GM18868 (cell line): ENCODE measurements around the gene C9orf43.
"Not testable (repeated sequence)": the region's sequence is repeated elsewhere in the genome, so short reads cannot be mapped to it uniquely, and the experiment has no call there.

Source experiments
- ATAC-seq: cut with Tn5 transposase; IDR thresholded peaks from one replicate; pipeline ENCODE4 v1.9.1; 2021; ENCODE audit warnings: mild to moderate bottlenecking, moderate library complexity; ENCODE audit not compliant: unreplicated experiment

C9orf43 gene

DNA sequence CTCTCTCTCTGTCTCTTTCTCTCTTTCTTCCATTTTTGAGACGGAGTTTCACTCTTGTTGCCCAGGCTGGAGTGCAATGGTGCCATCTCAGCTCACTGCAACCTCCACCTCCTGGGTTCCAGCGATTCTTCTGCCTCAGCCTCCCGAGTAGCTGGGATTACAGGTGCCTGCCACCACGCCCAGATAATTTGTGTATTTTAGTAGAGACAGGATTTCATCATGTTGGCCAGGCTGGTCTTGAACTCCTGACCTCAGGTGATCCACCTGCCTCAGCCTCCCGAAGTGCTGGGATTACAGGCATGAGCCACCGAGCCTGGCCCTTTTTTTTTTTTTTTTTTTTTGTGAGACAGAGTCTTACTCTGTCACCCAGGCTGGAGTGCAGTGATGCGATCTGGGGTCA, 29.1 kb upstream of the C9orf43 start:
- not testable (repeated sequence) for ATAC-seq

DNA sequence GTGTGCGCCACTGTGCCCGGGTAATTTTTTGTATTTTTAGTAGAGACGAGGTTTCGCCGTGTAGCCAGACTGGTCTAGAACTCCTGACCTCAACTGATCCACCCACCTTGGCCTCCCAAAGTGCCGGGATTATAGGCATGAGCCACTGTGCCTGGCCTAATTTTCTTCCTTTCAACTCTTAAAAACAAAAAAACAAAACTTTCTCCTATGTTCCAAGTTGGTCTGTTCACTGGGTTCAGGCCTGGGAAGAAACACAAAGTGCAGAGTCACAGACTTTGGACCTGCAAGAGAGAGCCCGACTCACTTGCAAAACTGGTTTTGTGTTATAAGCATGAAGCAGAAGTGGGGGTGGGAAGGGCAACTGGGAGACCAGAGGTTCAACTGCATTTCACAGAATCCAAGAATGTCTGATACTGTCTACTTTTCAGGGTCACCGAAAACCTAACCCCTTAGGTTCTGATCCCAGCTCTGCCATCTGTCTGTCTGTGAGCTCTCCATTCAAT, 28.6 kb upstream of the C9orf43 start:
- ATAC-seq, result no peak

DNA sequence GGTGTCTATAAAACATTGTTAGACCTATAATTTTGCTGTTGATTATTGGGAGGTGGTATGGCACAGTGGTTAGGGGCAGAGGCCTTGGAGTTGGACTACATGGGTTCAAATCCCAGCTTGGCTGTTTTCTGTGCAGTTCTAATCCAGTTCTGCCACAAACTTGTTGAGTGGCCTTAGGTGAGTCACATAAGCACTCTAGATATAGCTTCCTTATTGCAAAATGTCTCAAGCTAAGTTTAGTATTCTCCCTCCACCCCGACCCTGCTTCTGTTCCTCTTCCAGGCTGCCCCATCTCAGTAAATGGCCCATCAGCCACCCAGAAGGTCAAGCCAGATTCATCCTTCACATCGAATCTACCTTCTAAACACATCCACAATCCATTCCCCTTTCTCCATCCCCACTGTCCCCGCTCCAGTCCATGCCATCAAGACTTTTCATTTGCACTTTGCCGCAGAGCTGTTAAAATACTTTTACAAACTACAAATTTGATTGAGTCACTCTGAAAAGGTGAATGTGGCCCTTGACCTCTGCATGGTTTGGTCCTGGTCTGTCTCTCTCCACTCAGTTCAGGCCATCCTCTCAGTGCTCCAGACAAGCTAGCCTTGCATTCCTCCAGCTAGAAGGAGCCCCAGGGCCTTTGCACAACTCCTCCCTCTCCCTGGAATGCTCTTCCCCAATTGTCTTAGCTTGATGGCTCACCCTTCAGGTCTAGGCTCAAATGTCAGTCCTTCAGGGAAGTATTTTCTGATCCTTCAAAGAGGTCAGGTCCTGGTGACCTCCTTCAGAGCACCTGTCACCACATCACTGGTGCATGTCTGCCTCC, 23.8 kb upstream of the C9orf43 start:
- ATAC-seq, result no peak

DNA sequence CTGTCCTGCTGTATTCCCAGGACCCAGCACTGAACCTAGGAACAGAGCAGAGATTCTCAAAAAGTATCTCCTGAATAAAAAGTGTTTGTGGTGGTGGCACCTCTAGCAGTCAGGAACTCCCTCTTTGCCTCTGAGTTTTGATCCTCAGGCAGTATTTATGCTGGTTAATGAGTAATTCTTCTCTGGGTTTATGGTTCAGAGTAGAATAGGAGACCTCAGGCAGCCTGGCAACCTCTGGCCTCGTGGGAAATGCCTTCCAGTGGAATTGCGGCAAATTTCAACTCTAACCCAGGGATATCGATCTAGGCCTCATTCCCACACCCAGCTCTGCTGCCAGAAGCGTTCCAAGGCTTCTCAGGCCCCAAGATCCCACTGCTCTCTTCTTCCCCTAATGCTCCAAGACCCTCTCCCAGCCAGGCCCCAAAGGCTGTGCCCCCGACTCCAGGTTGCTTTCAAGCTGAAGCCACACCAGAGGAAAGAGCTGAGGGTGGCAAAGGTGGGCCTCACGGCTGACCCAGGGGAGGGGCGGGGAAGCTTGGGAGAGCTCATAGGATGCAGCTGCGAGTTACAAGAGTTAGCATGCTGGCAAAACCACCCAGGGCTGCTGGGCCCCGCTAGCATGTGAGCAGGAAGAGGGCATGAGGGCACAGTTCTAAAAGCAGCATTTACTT, 22.9 kb upstream of the C9orf43 start:
- ATAC-seq, result no peak

DNA sequence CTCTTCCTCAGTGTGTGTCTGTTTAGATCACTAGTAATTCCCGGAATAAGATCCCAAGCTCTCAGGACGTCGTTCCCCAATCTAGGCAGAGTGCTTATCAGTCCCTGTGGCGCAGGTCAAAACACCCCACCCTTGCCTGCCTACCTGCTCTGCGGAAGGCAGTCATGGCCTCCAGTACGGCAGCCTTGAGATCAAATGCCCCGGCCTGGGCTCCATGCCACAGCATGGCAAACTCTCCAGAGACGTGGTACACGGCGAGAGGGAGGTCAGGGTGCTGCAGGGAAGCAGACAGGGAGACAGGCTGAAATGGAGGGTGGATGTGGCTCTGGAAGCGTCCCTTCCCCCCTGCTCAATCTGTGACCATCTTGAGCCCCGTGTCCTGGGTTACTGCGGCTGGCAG, 21.7 kb upstream of the C9orf43 start:
- ATAC-seq, result no peak

DNA sequence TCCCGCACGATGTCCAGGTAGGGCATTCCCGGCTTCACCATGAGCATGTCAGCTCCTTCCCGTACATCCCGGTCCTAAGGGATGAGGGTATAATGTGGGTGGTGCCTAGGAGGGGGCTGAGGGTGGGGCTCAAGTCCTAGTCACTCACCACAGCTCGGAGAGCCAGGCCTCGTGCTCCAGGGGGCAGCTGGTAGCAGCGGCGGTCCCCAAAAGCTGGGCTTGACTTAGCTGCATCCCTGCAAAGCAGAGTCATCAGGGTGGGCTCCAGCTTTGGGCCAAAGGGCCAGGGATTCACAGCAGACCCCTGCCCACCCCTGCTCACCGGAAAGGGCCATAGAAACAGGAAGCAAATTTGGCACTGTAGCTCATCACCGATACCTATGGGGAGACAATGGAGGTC, 21.1 kb upstream of the C9orf43 start:
- ATAC-seq, result no peak

DNA sequence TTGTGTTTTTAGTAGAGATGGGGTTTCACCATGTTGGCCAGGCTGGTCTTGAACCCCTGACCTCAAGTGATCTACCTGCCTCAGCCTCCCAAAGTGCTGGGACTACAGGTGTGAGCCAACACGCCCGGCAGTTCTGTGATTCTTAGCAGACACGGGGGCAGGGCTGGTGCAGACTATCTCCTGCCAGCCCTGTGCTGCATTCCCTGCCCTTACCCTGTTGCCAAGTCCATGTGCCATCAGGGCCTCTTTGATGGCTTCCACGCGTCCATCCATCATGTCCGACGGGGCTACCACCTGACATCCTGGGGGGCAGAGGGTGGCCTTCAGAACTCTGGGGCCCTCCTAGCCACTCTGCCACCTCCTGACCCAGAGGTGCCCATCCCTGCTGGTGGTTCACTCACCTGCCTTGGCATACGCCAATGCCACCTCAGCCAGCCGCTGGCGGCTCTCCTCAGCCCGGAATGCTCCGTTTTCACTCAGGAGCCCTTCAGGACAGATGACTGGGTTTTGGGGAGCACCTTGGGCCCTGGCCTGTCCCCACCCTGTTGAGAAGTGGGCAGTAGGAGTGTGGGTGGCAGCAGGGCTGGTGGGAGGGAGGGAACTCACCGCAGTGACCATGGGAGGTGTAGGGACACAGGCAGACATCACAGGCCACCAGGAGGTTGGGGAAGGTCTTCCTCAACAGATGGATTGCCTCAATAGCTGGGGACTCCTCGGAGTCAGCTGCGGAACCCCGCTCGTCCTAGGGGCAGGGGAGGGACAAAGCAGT, 20.2 kb upstream of the C9orf43 start:
- ATAC-seq, result no peak

DNA sequence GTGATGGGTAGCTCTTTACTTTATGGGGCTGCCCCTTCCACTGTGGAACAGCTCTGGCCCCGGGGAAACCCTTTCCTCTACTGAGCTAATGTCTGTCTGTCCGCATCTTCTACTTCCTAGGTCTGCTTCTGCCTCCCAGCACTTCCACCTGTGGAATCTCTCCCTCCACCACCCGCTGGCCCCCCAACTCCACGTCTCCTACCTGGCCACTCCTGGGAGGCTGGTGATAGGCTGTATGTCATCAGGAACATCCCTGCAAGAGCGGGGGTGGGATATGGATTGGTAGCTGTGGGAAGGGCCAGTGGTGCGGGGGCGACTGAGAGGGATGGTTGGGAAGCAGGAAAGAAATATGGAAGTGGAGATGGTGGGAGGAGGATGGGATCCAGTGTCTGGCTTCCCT, 18.6 kb upstream of the C9orf43 start:
- no peak for ATAC-seq

DNA sequence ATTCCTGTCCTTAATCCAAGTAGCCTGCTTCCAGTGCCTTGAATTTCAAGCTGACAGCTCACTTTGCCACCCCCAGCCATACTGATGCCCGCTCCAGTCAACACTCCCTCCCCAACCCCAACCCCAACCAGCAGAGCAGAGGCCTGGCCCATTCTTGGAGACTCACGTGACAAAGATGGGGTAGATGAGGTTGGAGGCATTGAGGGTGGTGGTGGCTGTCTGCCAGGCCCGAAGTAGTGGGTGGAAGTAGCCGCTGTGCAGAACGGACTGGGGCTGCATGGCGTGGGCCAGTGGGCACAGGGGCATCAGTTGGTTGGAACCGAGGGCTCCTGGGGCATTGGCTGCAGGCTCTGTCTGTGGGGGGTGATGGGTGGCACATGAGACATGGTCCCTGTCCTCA, 17.3 kb upstream of the C9orf43 start:
- ATAC-seq, result no peak

DNA sequence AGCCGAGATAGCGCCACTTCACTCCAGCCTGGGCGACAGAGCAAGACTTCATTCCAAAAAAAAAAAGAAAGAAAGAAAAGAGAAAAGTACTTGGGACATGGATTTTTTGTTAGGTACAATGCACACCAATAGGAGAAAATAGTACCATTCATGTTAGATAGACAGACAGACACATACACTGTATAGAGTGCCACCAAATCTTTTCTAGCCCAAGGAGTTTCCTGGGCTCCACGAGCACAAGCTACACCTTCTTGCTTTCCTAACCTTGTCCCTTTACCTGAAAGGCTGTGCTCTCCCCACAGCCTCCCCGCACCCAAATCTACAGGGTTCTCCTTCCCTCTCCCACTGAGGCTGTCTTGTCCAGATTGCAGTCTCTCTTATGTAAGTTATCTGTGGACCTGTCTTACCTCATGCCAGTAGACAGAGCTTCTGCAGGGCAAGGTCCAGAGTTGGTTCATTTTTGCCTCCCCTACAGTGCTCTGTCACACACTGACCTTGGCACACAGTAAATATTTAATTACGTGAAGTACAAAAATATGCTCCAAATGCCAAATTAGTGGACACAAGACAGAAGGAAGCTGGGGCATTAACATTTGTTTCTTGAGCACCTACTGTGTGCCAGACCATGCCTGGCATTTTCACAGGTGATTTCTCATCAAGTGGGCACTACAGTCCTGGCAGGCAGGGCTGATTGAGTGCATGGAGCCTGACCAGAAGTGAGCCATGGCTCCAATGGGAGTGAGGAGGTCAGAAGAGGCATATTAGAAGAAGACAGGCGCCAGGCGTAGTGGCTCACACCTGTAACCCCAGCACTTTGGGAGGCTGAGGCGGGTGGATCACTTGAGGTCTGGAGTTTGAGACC, 15.3 kb upstream of the C9orf43 start:
- no peak for ATAC-seq

DNA sequence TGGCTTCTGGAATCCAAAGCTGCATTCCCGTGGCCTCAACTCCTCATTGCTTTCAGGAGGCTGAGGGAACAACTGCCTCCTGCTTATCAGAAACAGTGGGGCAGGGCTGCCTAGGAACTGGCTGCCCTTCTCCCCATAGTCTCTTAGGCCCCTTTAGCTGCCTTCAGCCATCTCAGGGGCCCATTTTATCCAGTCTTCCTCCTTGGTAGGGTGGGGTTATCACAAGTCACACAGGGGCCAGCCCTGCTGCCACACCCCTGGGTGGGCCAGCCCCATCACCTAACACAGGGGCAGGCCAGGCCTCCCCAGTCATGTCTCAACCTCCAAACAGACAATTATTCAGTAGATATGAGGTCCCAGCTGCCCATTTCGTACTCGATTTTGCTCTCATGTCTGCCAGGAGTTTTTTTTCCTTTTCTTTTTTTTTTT, 13.3 kb upstream of the C9orf43 start:
- no peak for ATAC-seq

DNA sequence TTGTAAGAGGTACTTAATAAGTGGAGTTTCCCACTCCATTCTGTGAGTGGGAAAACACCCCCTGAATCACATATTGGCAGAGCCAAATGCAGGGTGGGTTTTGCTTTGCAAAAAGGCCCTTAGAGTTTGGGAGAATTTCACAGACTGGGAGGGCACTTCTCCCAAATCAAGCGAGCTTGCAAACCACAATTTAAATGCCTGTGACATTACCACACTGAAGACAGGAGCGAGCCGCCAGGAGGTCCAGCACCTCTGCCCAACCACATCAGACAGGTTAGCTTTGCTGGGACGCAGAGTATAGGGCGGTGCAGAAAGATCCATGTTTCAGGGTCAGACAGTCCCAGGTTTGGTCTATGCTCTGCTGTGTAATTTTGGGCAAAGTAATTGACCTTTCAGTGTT, 11.8 kb upstream of the C9orf43 start:
- no peak for ATAC-seq

DNA sequence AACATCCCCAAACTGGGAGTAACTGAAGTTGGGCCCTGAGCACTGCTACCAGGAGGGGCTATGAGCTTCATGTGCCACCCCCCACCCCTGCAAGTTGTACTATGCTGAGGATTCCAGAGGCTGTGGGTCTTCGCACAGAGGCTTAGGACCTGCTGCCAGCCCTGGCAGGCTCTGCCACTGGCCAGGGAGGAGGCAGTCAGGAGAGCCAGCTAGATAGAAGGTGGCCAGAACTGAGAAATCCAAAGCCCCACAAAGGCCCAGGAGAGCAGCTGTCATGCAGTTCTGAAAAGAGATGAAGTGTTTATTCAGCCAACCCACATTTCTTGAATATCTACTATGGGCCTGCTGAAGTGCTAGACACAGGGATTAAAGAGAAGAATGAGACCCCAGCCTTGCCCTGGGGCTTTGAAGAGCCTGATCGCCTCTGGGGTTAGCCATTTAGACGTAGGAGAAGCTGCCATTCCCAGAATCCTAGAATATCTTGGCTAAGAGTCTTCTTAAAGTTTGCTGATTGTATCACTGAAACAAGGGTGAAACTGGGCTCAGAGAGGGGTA, 10.8 kb upstream of the C9orf43 start:
- ATAC-seq, result no peak

DNA sequence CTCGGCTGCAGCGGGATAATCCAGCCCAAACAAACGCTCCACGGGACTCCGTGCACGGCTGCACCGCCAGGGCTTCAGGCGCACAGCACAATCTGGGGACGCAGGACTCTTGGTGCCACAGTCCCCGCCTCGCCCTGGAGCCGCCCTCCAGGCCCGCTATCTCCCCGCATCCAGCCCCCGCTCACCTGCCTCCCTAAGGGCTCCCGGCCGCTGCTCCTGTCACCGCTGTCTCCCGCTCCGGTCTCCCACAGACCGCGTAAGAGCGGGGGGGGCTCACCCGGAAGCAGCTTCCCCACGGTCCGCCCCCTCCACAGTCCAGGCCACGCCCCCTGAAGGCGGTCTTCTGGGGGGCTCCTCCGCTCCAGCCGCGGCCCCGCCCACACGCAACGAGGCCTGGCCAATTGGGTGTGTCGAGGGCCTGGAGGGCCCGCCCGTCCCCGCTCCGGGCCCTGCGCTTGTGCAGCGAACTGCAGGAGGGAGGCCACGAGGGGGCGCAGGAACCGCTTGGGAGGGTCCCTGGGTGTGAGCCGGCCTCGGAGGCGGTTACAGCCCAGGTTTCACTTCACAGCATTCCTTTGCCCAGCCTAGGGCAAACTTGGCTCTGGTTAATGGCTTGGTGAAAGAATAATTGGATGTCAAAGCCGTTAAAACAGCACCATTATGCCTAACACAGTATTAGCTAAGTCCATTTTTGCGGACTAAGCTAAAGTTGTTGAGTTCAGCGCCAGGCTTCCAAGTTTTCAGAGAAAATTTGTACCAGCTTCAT, 9.3 kb upstream of the C9orf43 start, which contains the start of gene ALAD:
ALAD (minus strand) TSS at position 258 of the 766 bp plus-strand sequence. CDS start 7,725 bp downstream, outside the sequence.
- peak; percentile 99 for ATAC-seq

DNA sequence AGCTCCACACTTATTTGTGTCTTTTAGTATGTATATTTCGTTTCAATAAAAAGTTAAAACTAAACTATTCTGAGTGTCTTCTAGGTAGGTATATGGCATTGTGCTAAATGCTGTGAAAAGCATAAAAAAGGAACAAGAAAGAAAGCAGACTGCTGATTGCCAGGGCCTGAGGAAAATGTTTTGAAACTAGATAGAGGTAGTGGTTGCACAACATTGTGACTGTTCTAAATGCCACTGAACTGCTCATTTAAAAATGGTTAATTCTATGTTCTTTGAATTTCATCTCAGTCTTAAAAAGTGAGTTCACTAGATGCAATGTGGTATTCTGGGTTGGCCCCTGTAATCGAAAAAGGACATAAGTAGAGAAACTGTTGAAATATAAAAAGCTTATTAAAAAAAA, 6.9 kb upstream of the C9orf43 start:
- no peak for ATAC-seq

DNA sequence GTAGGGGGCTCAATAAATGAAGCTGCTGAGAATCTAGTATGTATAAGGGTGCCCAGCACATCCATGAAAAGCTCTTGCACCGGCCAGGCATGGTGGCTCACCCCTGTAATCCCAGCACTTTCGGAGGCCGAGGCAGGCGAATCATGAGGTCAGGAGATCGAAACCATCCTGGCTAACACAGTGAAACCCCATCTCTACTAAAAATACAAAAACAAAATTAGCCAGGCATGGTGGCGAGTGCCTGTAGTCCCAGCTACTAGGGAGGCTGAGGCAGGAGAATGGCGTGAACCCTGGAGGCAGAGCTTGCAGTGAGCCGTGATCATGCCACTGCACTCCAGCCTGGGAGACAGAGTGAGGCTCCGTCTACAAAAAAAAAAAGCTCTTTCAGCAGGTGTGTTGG, 4.2 kb upstream of the C9orf43 start:
- not testable (repeated sequence) for ATAC-seq

DNA sequence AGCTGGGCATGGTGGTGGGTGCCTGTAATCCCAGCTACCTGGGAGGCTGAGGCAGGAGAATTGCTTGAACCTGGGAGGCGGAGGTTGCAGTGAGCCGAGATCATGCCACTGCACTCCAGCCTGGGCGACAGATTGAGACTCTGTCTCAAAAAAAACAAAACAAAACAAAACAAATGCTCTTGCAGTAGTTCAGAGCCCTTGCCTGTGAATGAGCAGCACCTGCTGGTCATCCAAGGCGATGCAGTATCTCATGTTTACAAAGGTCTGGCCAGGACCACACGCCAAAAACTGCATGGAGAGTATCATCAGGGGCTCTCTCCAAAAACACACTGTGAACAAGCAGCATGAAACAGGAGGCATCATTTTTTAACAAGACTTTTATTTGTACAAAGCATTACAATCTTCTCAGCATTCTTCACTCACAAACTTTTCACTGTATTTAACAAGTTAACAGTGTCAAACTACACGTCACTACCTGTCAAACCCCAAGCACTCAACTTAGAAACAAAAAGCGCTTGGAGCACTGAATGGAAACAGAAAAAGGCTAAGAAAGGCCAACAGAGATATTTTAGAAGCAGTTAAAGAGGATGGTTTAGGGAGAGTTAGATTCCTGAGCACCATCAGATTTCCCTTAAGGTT, 3.6 kb upstream of the C9orf43 start:
- ATAC-seq, result not testable (repeated sequence)

DNA sequence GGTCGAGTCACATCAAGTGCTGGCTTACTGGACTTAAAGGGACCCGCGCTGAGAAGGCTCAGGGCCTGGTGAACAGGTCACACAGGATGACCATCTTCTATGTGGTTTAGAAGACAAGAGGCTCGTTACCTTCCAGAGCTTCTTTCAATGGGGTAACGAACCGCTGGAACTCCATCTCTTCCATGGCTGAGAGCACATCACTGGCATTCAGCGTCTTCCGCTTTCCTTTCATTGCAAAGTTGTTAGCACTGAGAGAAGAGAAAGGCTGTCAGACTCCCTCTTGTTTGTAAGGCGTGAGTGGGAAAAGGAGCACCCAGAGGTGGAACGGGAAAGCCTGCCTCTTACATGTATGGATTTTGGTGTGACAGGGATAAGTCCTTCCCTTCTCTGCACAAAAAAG, 1.1 kb upstream of the C9orf43 start:
- no peak for ATAC-seq

DNA sequence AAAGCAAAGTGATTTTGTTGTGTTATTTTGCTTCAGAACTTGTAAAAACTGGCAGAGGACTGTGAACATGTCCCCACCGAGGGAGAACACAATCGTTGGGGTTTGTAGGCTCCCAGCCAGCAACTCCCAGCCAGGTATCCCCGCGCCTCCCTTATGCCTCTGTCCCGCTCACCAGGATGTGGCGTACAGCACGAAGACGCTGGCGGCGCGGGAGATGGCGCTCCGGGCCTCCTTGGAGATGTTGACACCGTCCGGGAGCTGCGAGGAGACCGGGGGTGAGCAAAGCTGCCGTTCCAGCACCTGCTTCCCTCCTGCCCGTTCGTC, 702 bp upstream of the C9orf43 start:
- ATAC-seq, result no peak
